Upper lobe of left lung (tissue), 4 donors: ENCODE measurements around the gene DYRK1A.

Experiments
- POLR2A ChIP-seq, 4 donors: fragments of 450-650 bp; IDR thresholded peaks; one replicate each; pipeline ENCODE4 v1.5.1; 2016 to 2017; ENCODE audit warnings: antibody characterized with exemption in 4 of 4, mild to moderate bottlenecking in 2 of 4
- TF ChIP-seq, protein P1 (sequence below), 6 experiments: fragments of 450-650 bp in 4 of 6; fragments of 200-600 bp in 2 of 6; sonication (generic) in 2 of 6; IDR thresholded peaks; one replicate each; pipeline ENCODE4 v1.5.1; 2016 to 2019; ENCODE audit warnings: antibody characterized with exemption in 6 of 6

DNA sequence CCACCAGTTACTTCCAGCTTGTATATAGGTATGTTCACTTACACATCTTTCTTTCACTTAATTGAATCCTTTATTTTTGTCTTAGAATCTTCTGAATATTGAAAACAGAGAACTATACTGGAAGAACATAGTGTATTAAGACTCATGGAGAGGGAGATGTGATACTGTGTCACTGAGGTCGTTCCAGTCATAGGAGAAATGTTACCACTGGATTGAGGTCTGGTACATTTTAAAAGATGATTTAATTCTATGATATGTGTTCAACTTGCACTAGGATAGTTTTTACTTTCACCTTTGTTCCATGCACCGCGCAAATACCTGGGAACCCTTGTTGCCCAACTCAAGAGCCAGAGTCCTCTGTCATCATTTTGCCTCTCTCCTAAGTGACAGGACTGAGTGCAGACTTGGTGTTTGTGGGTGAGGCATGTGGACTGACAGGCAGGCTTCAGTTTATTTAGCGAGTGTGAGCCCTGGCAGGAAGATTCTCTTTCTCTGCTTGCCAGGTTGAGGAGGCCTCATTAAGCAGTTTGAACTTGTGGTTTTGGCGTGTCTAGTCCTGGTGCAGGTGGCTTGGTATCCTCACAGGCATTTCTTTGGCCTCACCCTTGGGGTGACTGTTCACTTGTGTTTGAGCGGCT, 63.7 kb downstream of the DYRK1A start:
- TF ChIP-seq, protein P1, sequence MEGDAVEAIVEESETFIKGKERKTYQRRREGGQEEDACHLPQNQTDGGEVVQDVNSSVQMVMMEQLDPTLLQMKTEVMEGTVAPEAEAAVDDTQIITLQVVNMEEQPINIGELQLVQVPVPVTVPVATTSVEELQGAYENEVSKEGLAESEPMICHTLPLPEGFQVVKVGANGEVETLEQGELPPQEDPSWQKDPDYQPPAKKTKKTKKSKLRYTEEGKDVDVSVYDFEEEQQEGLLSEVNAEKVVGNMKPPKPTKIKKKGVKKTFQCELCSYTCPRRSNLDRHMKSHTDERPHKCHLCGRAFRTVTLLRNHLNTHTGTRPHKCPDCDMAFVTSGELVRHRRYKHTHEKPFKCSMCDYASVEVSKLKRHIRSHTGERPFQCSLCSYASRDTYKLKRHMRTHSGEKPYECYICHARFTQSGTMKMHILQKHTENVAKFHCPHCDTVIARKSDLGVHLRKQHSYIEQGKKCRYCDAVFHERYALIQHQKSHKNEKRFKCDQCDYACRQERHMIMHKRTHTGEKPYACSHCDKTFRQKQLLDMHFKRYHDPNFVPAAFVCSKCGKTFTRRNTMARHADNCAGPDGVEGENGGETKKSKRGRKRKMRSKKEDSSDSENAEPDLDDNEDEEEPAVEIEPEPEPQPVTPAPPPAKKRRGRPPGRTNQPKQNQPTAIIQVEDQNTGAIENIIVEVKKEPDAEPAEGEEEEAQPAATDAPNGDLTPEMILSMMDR (IDR thresholded peaks at IDR 0.05) = no peak
- no peak for TF ChIP-seq POLR2A (IDR thresholded peaks at IDR 0.05)
